Osteocyte (in vitro differentiated cells): Measurements from ENCODE around the gene HEATR5B. TPM values are rescaled to one million over a fixed set of nuclear protein-coding genes. Genes with fewer than 3 reads are reported as not detected.

Experiments
- DNase-seq: peaks from one replicate; pipeline ENCODE4 v3.0.0; 2021; ENCODE audit warnings: mixed read lengths; ENCODE audit not compliant: unreplicated experiment; ENCODE audit errors: extremely low spot score
- H3K27ac Mint-ChIP-seq: one replicate; pipeline ENCODE4 v1.8.0; 2021; ENCODE audit warnings: mild to moderate bottlenecking, mixed read lengths; ENCODE audit not compliant: unreplicated experiment
- H3K27me3 Mint-ChIP-seq: one replicate; pipeline ENCODE4 v1.8.0; 2021; ENCODE audit warnings: mixed read lengths; ENCODE audit not compliant: unreplicated experiment
- H3K36me3 Mint-ChIP-seq: one replicate; pipeline ENCODE4 v1.8.0; 2021; ENCODE audit warnings: mixed read lengths; ENCODE audit not compliant: unreplicated experiment
- H3K4me1 Mint-ChIP-seq: one replicate; pipeline ENCODE4 v1.8.0; 2021; ENCODE audit warnings: mixed read lengths; ENCODE audit not compliant: unreplicated experiment
- H3K4me3 Mint-ChIP-seq: one replicate; pipeline ENCODE4 v1.8.0; 2021; ENCODE audit warnings: mild to moderate bottlenecking, moderate library complexity, mixed read lengths; ENCODE audit not compliant: unreplicated experiment
- H3K9me3 Mint-ChIP-seq: one replicate; pipeline ENCODE4 v1.8.0; 2021; ENCODE audit warnings: mixed read lengths; ENCODE audit not compliant: unreplicated experiment
- total RNA-seq: library from RNA; stranded (reverse); gene quantifications from 2 replicates; pipeline ENCODE4 v1.2.1, GENCODE V29; 2021
- TF ChIP-seq, protein P1 (sequence below): fragments of 200-600 bp; sonication (generic); IDR thresholded peaks from 2 replicates; pipeline ENCODE4 v1.5.0; 2021; ENCODE audit warnings: antibody characterized with exemption, mild to moderate bottlenecking, moderate library complexity

Gene HEATR5B
- total RNA-seq, 1 donor from 2014 or later, result 18.1 TPM

DNA sequence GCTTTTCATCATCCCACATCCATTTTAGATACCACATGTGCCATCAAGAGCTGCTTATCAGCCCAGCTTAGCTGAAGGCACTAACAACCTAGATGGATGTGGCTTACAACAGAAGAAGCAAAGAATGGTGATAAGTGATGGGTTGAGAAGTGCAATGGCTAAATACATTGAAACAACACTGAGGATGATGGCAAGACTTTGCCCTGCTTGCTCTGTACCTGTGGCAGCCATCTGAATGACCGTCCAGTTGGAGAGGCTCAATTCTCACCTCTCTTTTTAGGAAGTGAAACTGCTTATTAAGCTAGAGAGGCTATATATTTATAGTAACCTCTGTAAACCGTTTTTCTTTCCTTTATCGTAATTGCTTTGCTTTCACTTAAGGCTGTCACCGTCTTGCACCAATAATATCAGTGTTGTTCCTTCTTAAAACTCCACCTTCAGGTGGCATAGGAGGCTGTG lies 5.9 kb upstream of the HEATR5B start:
- H3K4me3 Mint-ChIP-seq, result no peak overlapping the region
- H3K4me1 Mint-ChIP-seq, result no peaks in the 10 kb centered on the region
- TF ChIP-seq, protein P1, sequence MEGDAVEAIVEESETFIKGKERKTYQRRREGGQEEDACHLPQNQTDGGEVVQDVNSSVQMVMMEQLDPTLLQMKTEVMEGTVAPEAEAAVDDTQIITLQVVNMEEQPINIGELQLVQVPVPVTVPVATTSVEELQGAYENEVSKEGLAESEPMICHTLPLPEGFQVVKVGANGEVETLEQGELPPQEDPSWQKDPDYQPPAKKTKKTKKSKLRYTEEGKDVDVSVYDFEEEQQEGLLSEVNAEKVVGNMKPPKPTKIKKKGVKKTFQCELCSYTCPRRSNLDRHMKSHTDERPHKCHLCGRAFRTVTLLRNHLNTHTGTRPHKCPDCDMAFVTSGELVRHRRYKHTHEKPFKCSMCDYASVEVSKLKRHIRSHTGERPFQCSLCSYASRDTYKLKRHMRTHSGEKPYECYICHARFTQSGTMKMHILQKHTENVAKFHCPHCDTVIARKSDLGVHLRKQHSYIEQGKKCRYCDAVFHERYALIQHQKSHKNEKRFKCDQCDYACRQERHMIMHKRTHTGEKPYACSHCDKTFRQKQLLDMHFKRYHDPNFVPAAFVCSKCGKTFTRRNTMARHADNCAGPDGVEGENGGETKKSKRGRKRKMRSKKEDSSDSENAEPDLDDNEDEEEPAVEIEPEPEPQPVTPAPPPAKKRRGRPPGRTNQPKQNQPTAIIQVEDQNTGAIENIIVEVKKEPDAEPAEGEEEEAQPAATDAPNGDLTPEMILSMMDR, result no peak
- no peaks in the 10 kb centered on the region for H3K27me3 Mint-ChIP-seq
- DNase-seq, result no peak
- H3K27ac Mint-ChIP-seq, result no peak overlapping the region
- H3K36me3 Mint-ChIP-seq, result peaks cover 20% of the 10 kb centered on the region
- H3K9me3 Mint-ChIP-seq, result no peaks in the 10 kb centered on the region

DNA sequence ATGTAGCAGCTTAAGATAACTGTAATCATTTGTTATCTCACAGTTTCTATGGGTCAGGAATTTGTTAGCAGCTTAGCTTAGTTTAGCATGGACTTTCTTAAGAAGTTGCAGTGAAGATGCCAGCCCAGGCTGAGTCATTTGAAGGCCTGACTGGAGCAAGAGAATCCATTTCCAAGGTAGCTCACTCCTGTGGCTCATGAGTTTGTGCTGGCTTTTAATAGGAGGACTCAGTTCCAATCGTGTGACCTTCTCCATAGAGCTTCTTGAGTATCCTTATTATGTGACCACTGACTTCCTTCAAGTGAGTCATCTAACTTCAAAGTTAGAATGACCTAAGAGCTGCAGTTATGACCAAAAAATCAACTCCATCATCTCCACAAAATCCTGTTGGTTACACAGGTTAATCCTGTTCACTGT lies 1.6 kb upstream of the HEATR5B start:
- Mint-ChIP-seq H3K9me3 (no peaks in the 10 kb centered on the region), H3K4me1 (no peaks in the 10 kb centered on the region), H3K4me3 (no peak overlapping the region), H3K27me3 (no peaks in the 10 kb centered on the region), H3K36me3 (peaks cover 10% of the 10 kb centered on the region), H3K27ac (no peak overlapping the region)
- TF ChIP-seq, protein P1, result no peak
- DNase-seq, result no peak

DNA sequence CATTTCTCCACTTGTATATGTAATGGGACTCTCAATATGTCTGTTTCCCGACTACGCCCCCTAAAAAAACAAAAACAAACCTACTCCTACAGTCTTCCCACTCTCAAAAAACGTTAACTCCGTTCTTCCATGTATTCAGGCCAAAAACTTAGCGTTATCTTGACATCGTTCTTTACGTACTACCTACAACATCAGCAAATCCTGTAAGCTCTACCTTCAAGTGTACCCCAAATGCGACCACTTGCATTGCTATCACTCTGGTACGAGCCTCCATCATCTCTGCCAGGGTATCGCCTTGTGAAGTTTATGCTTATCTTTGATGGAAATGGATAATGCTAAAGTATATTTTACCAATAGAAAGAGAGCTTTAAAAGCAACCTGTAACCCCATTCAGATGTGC lies 625 bp upstream of the HEATR5B start:
- Mint-ChIP-seq H3K9me3 (no peaks in the 10 kb centered on the region), H3K27ac (no peak overlapping the region), H3K4me3 (no peak overlapping the region), H3K36me3 (peaks cover 15% of the 10 kb centered on the region), H3K4me1 (peaks cover 2% of the 10 kb centered on the region), H3K27me3 (no peaks in the 10 kb centered on the region)
- TF ChIP-seq, protein P1, result no peak
- no peak for DNase-seq

DNA sequence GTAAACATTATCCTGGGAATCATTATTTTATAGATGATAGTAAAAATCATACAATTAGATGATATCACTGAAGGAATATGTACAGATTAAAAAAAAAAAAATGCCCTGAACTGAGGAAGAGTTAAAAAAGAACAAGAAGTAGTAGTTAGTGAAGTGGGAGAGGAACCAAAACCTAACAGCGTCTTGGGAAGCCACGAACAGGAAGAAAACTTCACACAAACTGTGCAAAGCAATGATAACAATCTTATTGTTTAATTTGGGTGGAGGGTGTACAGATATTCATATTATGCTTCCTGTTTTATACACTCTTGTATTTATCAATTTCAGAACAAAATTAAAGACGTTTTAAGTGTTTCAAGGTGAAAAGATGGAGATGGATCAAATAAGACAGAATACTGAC lies 3.5 kb downstream of the HEATR5B start:
- Mint-ChIP-seq H3K4me1 (peaks cover 2% of the 10 kb centered on the region), H3K36me3 (peaks cover 23% of the 10 kb centered on the region), H3K9me3 (no peaks in the 10 kb centered on the region), H3K27ac (no peak overlapping the region), H3K4me3 (no peak overlapping the region), H3K27me3 (no peaks in the 10 kb centered on the region)
- TF ChIP-seq, protein P1, result no peak
- no peak for DNase-seq

DNA sequence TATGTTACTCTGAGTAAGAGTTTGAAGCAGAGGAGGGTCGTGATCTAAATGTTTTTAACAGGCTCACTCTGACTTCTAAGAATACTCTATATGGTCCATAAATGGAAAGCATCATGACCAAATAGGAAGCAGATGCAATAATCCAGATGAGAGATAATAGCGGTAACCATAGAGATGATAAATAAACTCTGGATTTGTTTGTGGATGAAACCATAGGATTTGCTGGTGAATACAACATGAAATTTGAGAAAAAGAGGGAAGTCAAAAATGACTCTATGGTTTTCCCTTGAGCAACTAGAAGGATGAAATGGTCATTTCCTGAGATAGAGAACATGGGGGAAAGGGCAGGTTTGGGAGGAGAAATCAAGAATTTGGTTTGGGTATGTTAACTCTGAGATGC lies 3.9 kb downstream of the HEATR5B start:
- Mint-ChIP-seq H3K4me1 (peaks cover 2% of the 10 kb centered on the region), H3K9me3 (no peaks in the 10 kb centered on the region), H3K4me3 (no peak overlapping the region), H3K36me3 (peaks cover 26% of the 10 kb centered on the region), H3K27ac (no peak overlapping the region), H3K27me3 (no peaks in the 10 kb centered on the region)
- DNase-seq, result no peak
- TF ChIP-seq, protein P1, result no peak
